ENCODE measurements around the gene TSSK2.

DNA sequence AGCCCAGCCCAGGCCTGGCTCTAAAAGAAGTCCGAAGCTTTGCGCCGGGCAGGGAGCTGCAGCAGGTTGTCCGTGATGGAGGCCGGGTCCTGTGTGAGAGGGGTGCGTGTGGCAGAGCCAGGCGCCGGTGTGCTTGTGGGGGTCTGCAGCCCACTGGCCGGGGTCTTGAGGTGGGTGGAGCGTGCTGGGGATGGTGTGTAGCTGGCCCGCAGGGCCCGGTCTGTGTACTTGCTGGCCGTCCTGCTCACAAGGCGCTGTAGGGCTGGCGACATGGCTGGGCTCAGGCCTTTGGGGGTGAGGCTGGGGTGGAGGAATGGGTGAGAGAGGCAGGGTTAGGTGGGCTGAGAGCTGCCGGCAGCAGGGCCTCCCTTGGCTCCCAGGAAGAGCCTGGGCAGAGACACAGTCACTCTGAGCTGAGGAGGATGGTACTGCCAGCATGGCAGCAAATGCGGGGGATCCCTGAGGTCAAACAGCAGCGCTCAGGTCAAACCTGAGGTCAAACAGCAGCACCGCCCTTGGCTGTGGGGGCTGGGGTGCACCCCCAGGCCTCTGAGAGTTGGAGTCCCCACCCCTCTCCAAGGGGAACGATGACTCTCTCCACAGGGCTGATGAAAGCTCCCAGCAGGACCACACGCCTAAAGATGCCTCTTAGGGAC, 3.2 kb downstream of the TSSK2 start:
- TF ChIP-seq POLR2AphosphoS5 (IDR thresholded peaks at IDR 0.05) = no peak
- no peak for TF ChIP-seq MXI1 (conservative IDR thresholded peaks at IDR 0.05; ENCODE audit: poor library complexity, severe bottlenecking)

Measured in neural cell (in vitro differentiated cells).